ENCODE measurements around the gene LRRC61. TPM values are rescaled to one million over a fixed set of nuclear protein-coding genes. Genes with fewer than 3 reads are reported as not detected.

Gene LRRC61
- total RNA-seq, 1 experiment from 2014 or later = 48.1 TPM

- POLR2A ChIA-PET (ENCODE audit: low non-redundant PET) = no interaction called here
- DNase-seq (ENCODE audit: low spot score) = no peak
- CTCF ChIA-PET = no interaction called here
- Histone ChIP-seq H3K4me3 (ENCODE audit: low read depth, low read length, poor library complexity, severe bottlenecking) (no peak overlapping the region), H3K9me3 (ENCODE audit: low read depth, low read length, poor library complexity, severe bottlenecking) (no peaks in the 10 kb centered on the region), H3K36me3 (ENCODE audit: insufficient read depth, low read length, poor library complexity, severe bottlenecking) (peaks cover 12% of the 10 kb centered on the region), H3K27ac (ENCODE audit: low read depth, low read length, poor library complexity, severe bottlenecking) (peak overlapping the region; percentile 29), H3K27me3 (replicated peaks; ENCODE audit: insufficient read depth, low read depth, low read length, poor library complexity) (no peaks in the 10 kb centered on the region), H3K4me1 (ENCODE audit: insufficient read depth, low read length, poor library complexity, severe bottlenecking) (peaks cover 5% of the 10 kb centered on the region)
- BruUV-seq (replicated peaks) = no TSS peak
- intact Hi-C loops (cut with micrococcal nuclease; ENCODE audit: unreplicated experiment) = no loop called here
- TF ChIP-seq CTCF (conservative IDR thresholded peaks at IDR 0.05; ENCODE audit: low read depth, low read length) = no peak
Observed at GRCh38 chr7:150335774-150336112, 12.6 kb downstream of the LRRC61 start.

- intact Hi-C loops (cut with micrococcal nuclease; ENCODE audit: unreplicated experiment) = no loop called here
- H3K4me1 ChIP-seq (ENCODE audit: insufficient read depth, low read length, poor library complexity, severe bottlenecking) = peaks cover 5% of the 10 kb centered on the region
- TF ChIP-seq CTCF (conservative IDR thresholded peaks at IDR 0.05; ENCODE audit: low read depth, low read length) (no peak), EZH2 (IDR thresholded peaks at IDR 0.05; ENCODE audit: borderline replicate concordance, low read depth, low read length, poor library complexity, severe bottlenecking) (no peak)
- no peaks in the 10 kb centered on the region for H3K27me3 ChIP-seq (replicated peaks; ENCODE audit: insufficient read depth, low read depth, low read length, poor library complexity)
- CTCF ChIA-PET = no interaction called here
- H3K4me3 ChIP-seq (ENCODE audit: low read depth, low read length, poor library complexity, severe bottlenecking) = no peak overlapping the region
- H3K36me3 ChIP-seq (ENCODE audit: insufficient read depth, low read length, poor library complexity, severe bottlenecking) = peaks cover 12% of the 10 kb centered on the region
- H3K27ac ChIP-seq (ENCODE audit: low read depth, low read length, poor library complexity, severe bottlenecking) = no peak overlapping the region
- no peak for DNase-seq (ENCODE audit: low spot score)
- no TSS peak for BruUV-seq (replicated peaks)
- POLR2A ChIA-PET (ENCODE audit: low non-redundant PET) = no interaction called here
- no peaks in the 10 kb centered on the region for H3K9me3 ChIP-seq (ENCODE audit: low read depth, low read length, poor library complexity, severe bottlenecking)
Observed at GRCh38 chr7:150336746-150337145, 13.6 kb downstream of the LRRC61 start.

GRCh38 chr7:150337179-150337578 lies 14.0 kb downstream of the LRRC61 start:
- DNase-seq (ENCODE audit: low spot score) = no peak
- no peaks in the 10 kb centered on the region for H3K27me3 ChIP-seq (replicated peaks; ENCODE audit: insufficient read depth, low read depth, low read length, poor library complexity)
- no peak overlapping the region for H3K27ac ChIP-seq (ENCODE audit: low read depth, low read length, poor library complexity, severe bottlenecking)
- BruUV-seq (replicated peaks) = no TSS peak
- CTCF ChIA-PET = no interaction called here
- H3K9me3 ChIP-seq (ENCODE audit: low read depth, low read length, poor library complexity, severe bottlenecking) = no peaks in the 10 kb centered on the region
- H3K4me1 ChIP-seq (ENCODE audit: insufficient read depth, low read length, poor library complexity, severe bottlenecking) = peaks cover 5% of the 10 kb centered on the region
- POLR2A ChIA-PET (ENCODE audit: low non-redundant PET) = no interaction called here
- TF ChIP-seq CTCF (conservative IDR thresholded peaks at IDR 0.05; ENCODE audit: low read depth, low read length) (no peak), EZH2 (IDR thresholded peaks at IDR 0.05; ENCODE audit: borderline replicate concordance, low read depth, low read length, poor library complexity, severe bottlenecking) (no peak)
- H3K4me3 ChIP-seq (ENCODE audit: low read depth, low read length, poor library complexity, severe bottlenecking) = no peak overlapping the region
- H3K36me3 ChIP-seq (ENCODE audit: insufficient read depth, low read length, poor library complexity, severe bottlenecking) = peaks cover 12% of the 10 kb centered on the region
- intact Hi-C loops (cut with micrococcal nuclease; ENCODE audit: unreplicated experiment) = no loop called here
